Neural progenitor cell (in vitro differentiated cells): ENCODE results near the gene ARHGEF2. TPM values are rescaled to one million over a fixed set of nuclear protein-coding genes. Genes with fewer than 3 reads are reported as not detected.

Source experiments
- DNase-seq: peaks from one replicate; pipeline ENCODE4 v3.0.0-alpha.2; 2016; ENCODE audit warnings: low spot score
- H2AFZ ChIP-seq: fragments of 200-600 bp; sonication (generic); replicated peaks from 2 replicates; pipeline ENCODE4 v1.6.1; 2016; ENCODE audit warnings: antibody characterized with exemption
- H3F3A ChIP-seq: fragments of 200-600 bp; sonication (generic); 2 replicates; pipeline ENCODE4 v1.6.1; 2016; ENCODE audit warnings: antibody characterized with exemption, low read depth
- H3K27ac ChIP-seq: fragments of 200-600 bp; sonication (generic); 2 replicates; pipeline ENCODE4 v1.5.1; 2016; ENCODE audit warnings: mild to moderate bottlenecking
- H3K27me3 ChIP-seq: fragments of 200-600 bp; sonication (generic); 2 replicates; pipeline ENCODE4 v1.6.1; 2016; ENCODE audit warnings: mild to moderate bottlenecking, moderate library complexity
- H3K36me3 ChIP-seq: fragments of 200-600 bp; sonication (generic); 2 replicates; pipeline ENCODE4 v1.5.1; 2016
- H3K4me1 ChIP-seq: fragments of 200-600 bp; sonication (generic); 2 replicates; pipeline ENCODE4 v1.6.1; 2016; ENCODE audit warnings: mixed run types
- H3K4me2 ChIP-seq: fragments of 200-600 bp; sonication (generic); 2 replicates; pipeline ENCODE4 v1.6.1; 2016
- H3K4me3 ChIP-seq: fragments of 200-600 bp; sonication (generic); 2 replicates; pipeline ENCODE4 v1.5.1; 2016
- H3K79me2 ChIP-seq: fragments of 200-600 bp; sonication (generic); 2 replicates; pipeline ENCODE4 v1.6.1; 2016; ENCODE audit warnings: low read depth
- H3K9ac ChIP-seq: fragments of 200-600 bp; sonication (generic); 2 replicates; pipeline ENCODE4 v1.6.1; 2016
- H3K9me3 ChIP-seq: fragments of 200-600 bp; sonication (generic); 2 replicates; pipeline ENCODE4 v1.5.1; 2016; ENCODE audit warnings: low read depth
- H4K20me1 ChIP-seq: fragments of 200-600 bp; sonication (generic); 2 replicates; pipeline ENCODE4 v1.6.1; 2016; ENCODE audit warnings: low read depth
- H3K27ac Mint-ChIP-seq: 3 replicates; pipeline ENCODE4 v1.8.0; 2021; ENCODE audit warnings: mixed read lengths
- H3K27me3 Mint-ChIP-seq: 2 replicates; pipeline ENCODE4 v1.8.0; 2022; ENCODE audit warnings: low read depth, mild to moderate bottlenecking, inconsistent platforms, moderate library complexity, mixed read lengths; ENCODE audit not compliant: insufficient read depth
- H3K36me3 Mint-ChIP-seq: 3 replicates; pipeline ENCODE4 v1.8.0; 2021; ENCODE audit warnings: mixed read lengths
- H3K4me1 Mint-ChIP-seq: 3 replicates; pipeline ENCODE4 v1.8.0; 2021; ENCODE audit warnings: mixed read lengths
- H3K4me3 Mint-ChIP-seq: 3 replicates; pipeline ENCODE4 v1.8.0; 2021; ENCODE audit warnings: mild to moderate bottlenecking, moderate library complexity, mixed read lengths
- H3K9me3 Mint-ChIP-seq: 3 replicates; pipeline ENCODE4 v1.8.0; 2020; ENCODE audit warnings: mixed read lengths
- CTCF ChIP-seq: fragments of 200-600 bp; sonication (generic); IDR thresholded peaks from 2 replicates; pipeline ENCODE4 v1.5.1; 2017; ENCODE audit warnings: antibody characterized with exemption, mild to moderate bottlenecking
- EZH2 ChIP-seq: fragments of 200-600 bp; sonication (generic); IDR thresholded peaks from 2 replicates; pipeline ENCODE4 v1.6.1; 2017; ENCODE audit warnings: antibody characterized with exemption, mild to moderate bottlenecking, moderate library complexity
- EZH2phosphoT487 ChIP-seq: fragments of 200-600 bp; sonication (generic); IDR thresholded peaks from 2 replicates; pipeline ENCODE4 v1.6.1; 2017; ENCODE audit warnings: antibody characterized with exemption
- total RNA-seq: library from RNA; depleted of rRNA; stranded (reverse); fragments of >200 nt; gene quantifications from 2 replicates; pipeline ENCODE4 v1.2.3, GENCODE V29; 2015; ENCODE audit warnings: low replicate concordance

The ARHGEF2 gene
- total RNA-seq, 1 donor from 2014 or later, result 79.7 TPM

DNA sequence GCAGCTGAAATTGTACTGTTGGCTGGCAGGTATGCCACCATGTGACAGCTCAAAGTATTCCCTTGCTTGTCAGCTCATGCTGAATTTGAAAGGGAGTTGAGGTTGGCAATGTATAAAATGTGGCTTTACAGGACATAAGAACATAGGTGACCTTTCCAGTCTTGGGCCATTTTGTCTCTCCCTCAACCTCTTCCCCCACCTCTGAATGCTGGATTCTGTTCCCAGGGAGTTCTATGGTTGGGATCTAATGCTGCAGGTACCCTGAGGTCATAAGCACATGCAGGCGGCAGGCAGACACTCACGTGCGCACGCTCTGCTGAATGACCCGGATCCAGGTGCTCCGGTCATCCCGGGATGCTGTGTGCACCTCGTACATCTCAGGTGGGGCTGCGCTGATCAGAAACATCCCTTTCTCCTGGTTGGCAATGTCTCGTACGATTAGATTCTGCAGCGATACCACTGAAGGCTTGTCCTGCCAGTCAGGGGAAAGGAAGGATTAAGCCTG is 20.9 kb downstream of the ARHGEF2 start:
- Histone ChIP-seq H3K27ac (no peak overlapping the region), H4K20me1 (peaks cover 7% of the 10 kb centered on the region), H3F3A (no peaks in the 10 kb centered on the region), H3K36me3 (peaks cover 9% of the 10 kb centered on the region), H2AFZ (no peak overlapping the region), H3K4me3 (no peak overlapping the region), H3K9me3 (no peaks in the 10 kb centered on the region), H3K4me1 (no peaks in the 10 kb centered on the region), H3K27me3 (no peaks in the 10 kb centered on the region), H3K9ac (no peak overlapping the region), H3K4me2 (no peak overlapping the region), H3K79me2 (no peaks in the 10 kb centered on the region)
- no peaks in the 10 kb centered on the region for H3K9me3 Mint-ChIP-seq
- no peaks in the 10 kb centered on the region for H3K4me1 Mint-ChIP-seq
- peaks cover under 1% of the 10 kb centered on the region for H3K27me3 Mint-ChIP-seq
- DNase-seq, result no peak
- TF ChIP-seq EZH2phosphoT487, result no peak
- no peak for TF ChIP-seq EZH2
- no peak for TF ChIP-seq CTCF
- no peak overlapping the region for H3K4me3 Mint-ChIP-seq
- no peak overlapping the region for H3K27ac Mint-ChIP-seq
- H3K36me3 Mint-ChIP-seq, result peaks cover 26% of the 10 kb centered on the region

DNA sequence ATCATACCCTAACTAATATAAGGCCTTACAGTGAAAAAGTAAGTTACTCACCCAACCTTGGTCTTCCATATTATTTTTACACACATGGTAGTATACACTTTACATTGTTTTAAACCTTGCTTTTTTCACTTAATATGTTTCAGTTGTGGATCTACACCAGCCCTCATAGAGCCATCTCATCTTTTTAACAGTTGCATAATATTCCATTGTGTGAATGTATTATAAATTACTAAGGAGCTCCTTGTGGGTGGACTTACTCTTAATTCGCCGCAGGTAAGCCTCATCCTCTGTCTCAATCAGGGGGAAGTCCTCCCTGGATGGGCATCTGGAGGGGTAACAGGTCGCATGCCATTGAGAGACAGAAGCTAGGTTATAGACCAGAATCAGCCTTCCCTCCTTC is 23.7 kb downstream of the ARHGEF2 start:
- DNase-seq, result no peak
- H3K36me3 ChIP-seq, result peaks cover 9% of the 10 kb centered on the region
- no peaks in the 10 kb centered on the region for H3K9me3 Mint-ChIP-seq
- no peak overlapping the region for H3K4me3 ChIP-seq
- no peak overlapping the region for H3K27ac Mint-ChIP-seq
- no peak overlapping the region for H3K4me2 ChIP-seq
- H3K4me3 Mint-ChIP-seq, result no peak overlapping the region
- no peak for TF ChIP-seq EZH2phosphoT487
- no peak for TF ChIP-seq EZH2
- no peak for TF ChIP-seq CTCF
- H3K27ac ChIP-seq, result no peak overlapping the region
- peaks cover 25% of the 10 kb centered on the region for H3K36me3 Mint-ChIP-seq
- no peaks in the 10 kb centered on the region for H3K27me3 ChIP-seq
- no peaks in the 10 kb centered on the region for H3K4me1 Mint-ChIP-seq
- H3F3A ChIP-seq, result no peaks in the 10 kb centered on the region
- no peak overlapping the region for H2AFZ ChIP-seq
- H3K79me2 ChIP-seq, result no peaks in the 10 kb centered on the region
- peaks cover 7% of the 10 kb centered on the region for H3K27me3 Mint-ChIP-seq
- H3K9me3 ChIP-seq, result no peaks in the 10 kb centered on the region
- no peaks in the 10 kb centered on the region for H3K4me1 ChIP-seq
- no peak overlapping the region for H3K9ac ChIP-seq
- H4K20me1 ChIP-seq, result peaks cover 4% of the 10 kb centered on the region

DNA sequence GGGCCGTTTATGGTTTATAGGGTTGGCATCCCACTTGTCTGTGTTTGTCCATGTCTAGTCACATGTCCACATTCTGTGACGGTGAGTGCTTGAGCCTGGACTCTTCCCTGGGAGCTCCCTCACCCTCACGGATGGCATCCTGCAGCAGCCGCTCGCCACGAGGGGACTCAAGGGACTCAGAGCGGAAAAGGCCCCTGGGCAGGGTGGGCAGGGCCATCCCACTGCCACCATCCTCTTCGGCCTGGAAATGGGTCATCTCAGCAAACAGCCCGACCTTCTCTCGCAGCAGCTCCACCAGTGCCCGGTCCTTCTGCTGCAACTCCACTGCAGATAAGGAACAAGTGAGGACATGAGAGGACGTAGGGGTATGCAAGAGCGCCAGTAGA is 25.8 kb downstream of the ARHGEF2 start:
- Histone ChIP-seq H3K36me3 (peaks cover 16% of the 10 kb centered on the region), H3F3A (peaks cover 5% of the 10 kb centered on the region), H3K27me3 (no peaks in the 10 kb centered on the region), H3K27ac (no peak overlapping the region), H4K20me1 (peaks cover 4% of the 10 kb centered on the region), H2AFZ (no peak overlapping the region), H3K79me2 (no peaks in the 10 kb centered on the region), H3K9ac (no peak overlapping the region), H3K4me1 (no peaks in the 10 kb centered on the region), H3K4me3 (no peak overlapping the region), H3K4me2 (no peak overlapping the region), H3K9me3 (no peaks in the 10 kb centered on the region)
- Mint-ChIP-seq H3K36me3 (peaks cover 24% of the 10 kb centered on the region), H3K4me1 (no peaks in the 10 kb centered on the region), H3K27me3 (peaks cover 7% of the 10 kb centered on the region), H3K9me3 (no peaks in the 10 kb centered on the region), H3K4me3 (no peak overlapping the region), H3K27ac (no peak overlapping the region)
- no peak for TF ChIP-seq EZH2phosphoT487
- TF ChIP-seq EZH2, result no peak
- no peak for TF ChIP-seq CTCF
- DNase-seq, result no peak
